ENCODE measurements around the gene ABLIM2.

The ABLIM2 gene

GRCh38 chr4:8158710-8159536, at the start of gene ABLIM2:
Gene ABLIM2, minus strand, starts transcription at chr4:8158813. Its CDS starts 124 bp downstream, at chr4:8158689.
- DNase-seq (ENCODE audit: low read depth in 2 of 2) = peak; percentile 97

DNA sequence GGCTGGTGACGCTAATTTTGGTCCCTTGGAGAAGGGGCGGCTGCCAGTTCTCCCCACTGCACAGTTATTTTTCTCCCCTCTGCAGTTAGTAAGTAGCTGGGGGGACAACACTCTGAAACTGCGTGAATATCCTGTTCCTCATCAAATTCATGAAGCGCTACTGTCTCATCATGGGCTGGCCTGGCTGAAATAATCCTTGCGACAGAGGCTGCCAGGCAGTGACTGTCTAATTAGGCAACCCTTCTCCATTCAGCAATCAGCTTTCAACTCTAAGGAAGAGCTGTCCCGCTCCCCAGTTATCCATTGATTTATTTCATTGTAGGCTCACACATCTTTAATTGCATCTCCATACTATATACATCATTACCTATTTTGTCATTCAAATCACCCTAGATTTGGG, 48.7 kb upstream of the ABLIM2 start:
- no peak for DNase-seq (ENCODE audit: low read depth in 2 of 2)

GRCh38 chr4:8205749-8206611, 47.4 kb upstream of the ABLIM2 start:
- DNase-seq (ENCODE audit: low read depth in 2 of 2) = no peak

DNA sequence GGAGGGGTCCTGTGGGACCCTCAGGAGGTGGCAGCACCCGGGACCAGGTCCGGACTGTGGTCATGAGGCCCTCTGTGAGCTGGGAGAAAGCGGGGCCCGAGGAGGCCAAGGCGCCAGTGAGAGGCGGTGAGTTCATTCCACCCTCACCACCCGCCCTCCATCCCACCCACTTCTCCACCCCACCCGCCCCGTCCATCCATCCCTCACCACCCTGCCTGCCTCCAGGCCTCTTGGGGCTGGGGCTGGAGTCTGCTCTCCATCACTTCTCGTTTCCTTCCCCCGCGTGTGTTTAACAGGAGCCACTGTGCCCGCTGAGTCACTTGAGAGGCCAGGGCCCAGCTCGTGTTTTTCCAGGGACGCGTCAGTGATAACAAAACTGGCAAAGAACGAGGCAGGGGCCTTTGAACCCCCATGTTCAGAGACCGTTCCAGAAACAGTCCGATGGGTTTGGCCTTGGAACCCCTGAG, 46.7 kb upstream of the ABLIM2 start:
- DNase-seq (ENCODE audit: low read depth in 2 of 2) = no peak

- no peak for DNase-seq (ENCODE audit: low read depth in 2 of 2)
These were observed 46.1 kb upstream of the ABLIM2 start for GRCh38 chr4:8204576-8205227.

- DNase-seq (ENCODE audit: low read depth in 2 of 2) = no peak
These were observed 45.2 kb upstream of the ABLIM2 start for GRCh38 chr4:8203817-8204216.

GRCh38 chr4:8203052-8203401, 44.4 kb upstream of the ABLIM2 start:
- DNase-seq (ENCODE audit: low read depth in 2 of 2) = no peak

GRCh38 chr4:8202108-8203051, 43.8 kb upstream of the ABLIM2 start:
- no peak for DNase-seq (ENCODE audit: low read depth in 2 of 2)

DNA sequence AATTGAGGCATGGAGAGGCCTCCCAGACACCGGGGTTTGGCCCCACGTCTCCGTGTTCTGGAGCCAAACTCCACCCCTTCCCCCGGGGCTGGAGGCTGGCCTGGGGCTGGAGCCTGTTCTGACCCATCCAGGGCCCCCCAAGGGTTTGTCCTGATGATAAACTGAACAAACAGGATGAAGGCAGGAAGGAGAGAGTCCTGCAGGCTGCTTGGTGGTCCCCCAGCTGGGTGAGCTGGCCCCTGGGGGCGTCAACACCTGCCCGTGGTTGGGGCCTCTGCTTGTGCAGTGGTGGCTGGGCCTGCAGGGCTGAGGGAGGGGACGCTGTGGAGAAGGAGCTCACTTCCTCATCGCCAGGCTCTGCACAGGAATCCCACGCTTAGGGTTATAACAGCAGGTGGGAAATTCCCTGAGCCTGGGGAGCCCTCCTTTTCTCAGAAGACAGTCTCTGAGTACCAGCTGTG, 42.7 kb upstream of the ABLIM2 start:
- DNase-seq (ENCODE audit: low read depth in 2 of 2) = no peak

GRCh38 chr4:8200302-8200975, 41.8 kb upstream of the ABLIM2 start:
- DNase-seq (ENCODE audit: low read depth in 2 of 2) = no peak

DNA sequence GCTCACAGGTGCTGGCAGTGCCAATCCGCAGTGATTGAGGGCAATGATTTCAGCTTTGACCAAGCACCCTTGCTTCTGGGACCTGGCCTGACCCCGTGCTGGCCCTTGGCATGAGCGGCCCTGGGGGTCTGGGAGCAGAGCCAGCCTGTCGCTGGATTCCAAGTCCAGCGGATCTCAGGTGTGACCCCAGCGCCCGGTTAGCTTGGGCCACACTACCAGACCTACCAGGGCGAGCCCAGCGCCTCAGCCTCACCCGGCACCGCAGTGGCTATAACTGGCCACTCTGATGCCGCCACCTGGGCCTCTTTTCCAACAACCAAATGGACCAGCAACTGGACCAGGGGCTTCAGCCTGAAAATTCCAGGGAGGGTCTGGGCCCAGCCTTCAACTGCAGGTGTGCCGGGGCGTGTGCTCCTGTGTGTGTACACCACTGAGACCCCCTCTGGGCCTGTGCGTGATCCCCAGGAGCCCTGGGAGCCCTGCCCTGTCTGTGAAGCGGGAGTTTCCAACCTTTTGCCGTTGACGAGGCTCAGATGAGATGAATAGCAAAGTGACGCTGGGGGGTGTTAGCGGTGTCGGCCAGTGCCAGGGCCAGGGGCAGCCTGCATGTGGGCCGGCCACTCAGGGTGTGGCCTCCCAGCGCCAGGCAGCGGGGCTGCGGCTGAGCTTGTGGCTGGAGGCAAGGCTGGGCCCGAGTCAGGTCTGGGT, 41.1 kb upstream of the ABLIM2 start:
- no peak for DNase-seq (ENCODE audit: low read depth in 2 of 2)

- DNase-seq (ENCODE audit: low read depth in 2 of 2) = peak; percentile 26 to 36
These were observed 40.4 kb upstream of the ABLIM2 start, which contains the start of gene SH3TC1 for GRCh38 chr4:8198906-8199593. Gene SH3TC1, plus strand, starts transcription at chr4:8199290. Its CDS starts 5,905 bp downstream, at chr4:8205195.

DNA sequence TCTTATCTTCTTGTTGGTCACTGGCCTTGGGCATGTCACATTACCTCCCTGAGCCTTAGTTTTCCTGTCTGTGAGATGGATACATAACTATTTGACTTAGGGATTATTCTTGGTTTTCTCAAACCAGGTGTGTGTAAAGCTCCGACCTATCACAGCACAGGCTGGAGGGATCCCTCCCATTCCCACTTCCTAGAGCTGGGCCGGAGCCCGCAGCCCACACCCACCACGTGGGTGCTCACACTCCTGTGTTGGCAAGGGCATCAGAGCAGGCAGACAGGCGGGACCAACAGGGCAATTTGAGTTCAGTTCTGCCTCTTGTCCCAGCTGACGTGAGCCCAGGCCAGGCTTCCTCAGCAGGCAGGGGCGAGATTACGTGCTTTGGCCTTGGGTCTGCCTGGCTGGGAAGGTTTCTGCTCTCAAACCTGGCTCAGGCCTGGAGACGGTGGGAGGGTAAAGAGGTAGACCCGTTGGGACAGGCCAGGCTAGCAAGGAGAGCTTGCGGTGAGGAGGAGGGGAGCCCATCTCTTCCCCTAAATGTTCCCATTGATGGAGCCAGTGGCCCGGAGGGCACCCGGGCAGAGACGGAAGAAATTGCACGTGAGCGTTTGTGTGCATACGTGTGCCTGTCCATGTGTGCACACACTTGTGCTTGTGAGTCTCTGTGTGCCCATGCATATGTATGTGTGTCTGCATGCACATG, 39.7 kb upstream of the ABLIM2 start:
- no peak for DNase-seq (ENCODE audit: low read depth in 2 of 2)

DNA sequence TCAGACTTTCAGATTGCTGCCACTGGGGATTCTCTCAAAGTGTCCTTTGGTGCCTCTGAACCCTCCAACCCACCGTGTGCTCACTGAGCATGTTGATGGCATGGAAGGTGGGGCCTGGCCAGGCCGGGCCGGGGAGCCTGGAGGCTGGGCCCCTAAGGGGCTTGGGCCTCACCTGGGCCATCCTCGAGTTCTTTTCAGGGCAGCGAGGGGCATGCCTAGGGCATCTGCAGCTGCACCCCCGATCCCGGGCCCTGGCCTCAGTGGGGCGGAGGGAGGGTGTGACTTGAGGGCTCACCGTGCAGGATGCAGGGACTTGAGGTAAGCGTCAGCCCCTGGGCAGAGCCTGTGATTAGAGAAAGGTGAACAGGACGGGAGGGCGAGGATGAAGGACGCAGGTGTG, 38.9 kb upstream of the ABLIM2 start:
- no peak for DNase-seq (ENCODE audit: low read depth in 2 of 2)

- no peak for DNase-seq (ENCODE audit: low read depth in 2 of 2)
These were observed 37.3 kb upstream of the ABLIM2 start for GRCh38 chr4:8195841-8196458.

DNA sequence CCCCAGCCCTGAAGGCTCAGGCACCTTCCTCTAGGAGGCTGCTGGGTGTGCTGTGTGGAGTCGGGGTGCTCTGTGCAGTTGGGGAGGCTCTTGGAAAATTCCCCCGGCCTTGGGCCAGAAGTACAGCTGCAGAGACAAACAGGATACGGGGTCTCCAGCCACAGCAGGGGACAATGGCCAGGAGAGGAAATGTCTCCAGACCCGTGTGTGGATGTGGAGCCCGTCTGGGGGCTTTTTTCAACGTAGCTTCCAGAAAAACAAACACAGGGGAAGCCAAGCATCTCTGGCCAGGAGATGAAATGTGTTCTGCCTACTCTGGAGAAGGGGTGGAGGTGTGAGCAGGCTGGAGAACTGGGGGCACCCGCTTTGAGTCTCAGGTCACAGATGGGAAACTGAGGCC, 36.8 kb upstream of the ABLIM2 start:
- DNase-seq (ENCODE audit: low read depth in 2 of 2) = no peak

GRCh38 chr4:8194306-8195242, 36.0 kb upstream of the ABLIM2 start:
- DNase-seq (ENCODE audit: low read depth in 2 of 2) = no peak

Measured in stimulated activated CD8-positive, alpha-beta memory T cell treated with anti-CD3 and anti-CD28 coated beads, Interleukin-2, amount 100 ng/mL, for 1 hour (primary cell).